ENCODE results near the gene SAFB. TPM values are rescaled to one million over a fixed set of nuclear protein-coding genes. Genes with fewer than 3 reads are reported as not detected.

Gene SAFB
- total and polyA plus RNA-seq, 2 experiments from 2014 or later, result 36.5 to 49.4 TPM

GRCh38 chr19:5666921-5667610, 44.2 kb downstream of the SAFB start:
- Histone ChIP-seq H3K27ac (no peak overlapping the region), H3K79me2 (ENCODE audit: insufficient read depth) (peaks cover 10% of the 10 kb centered on the region), H3K9ac (no peak overlapping the region), H2AFZ (no peak overlapping the region), H3K4me2 (ENCODE audit: unreplicated experiment) (no peak overlapping the region), H3K9me3 (ENCODE audit: low read depth) (no peaks in the 10 kb centered on the region), H4K20me1 (ENCODE audit: insufficient read depth) (no peaks in the 10 kb centered on the region), H3K27me3 (replicated peaks; ENCODE audit: insufficient read depth) (no peaks in the 10 kb centered on the region), H3K9me2 (ENCODE audit: insufficient read depth) (no peaks in the 10 kb centered on the region), H3F3A (ENCODE audit: insufficient read depth) (peaks cover 35% of the 10 kb centered on the region), H3K4me1 (ENCODE audit: insufficient read depth) (peaks cover 7% of the 10 kb centered on the region; the same call in 1 of the 2 replicates), H3K4me3 (no peak overlapping the region), H3K36me3 (ENCODE audit: low read depth) (peaks cover 46% of the 10 kb centered on the region)
- no peak for DNase-seq
- WGBS, 2 experiments (ENCODE audit: low coverage in 1 of 2, low lambda C conversion rate in 2 of 2, missing lambda C conversion rate in 2 of 2), result 85 to 94% methylated on average over 23 to 26 of the region's 26 CpGs
- no peak for TF ChIP-seq EZH2 (IDR thresholded peaks at IDR 0.05; ENCODE audit: insufficient read depth, poor library complexity, severe bottlenecking)
- no peak for TF ChIP-seq EZH2phosphoT487 (IDR thresholded peaks at IDR 0.05; ENCODE audit: insufficient read depth, low read depth)
- in situ Hi-C loops (cut with MboI), result no loop called here

DNA sequence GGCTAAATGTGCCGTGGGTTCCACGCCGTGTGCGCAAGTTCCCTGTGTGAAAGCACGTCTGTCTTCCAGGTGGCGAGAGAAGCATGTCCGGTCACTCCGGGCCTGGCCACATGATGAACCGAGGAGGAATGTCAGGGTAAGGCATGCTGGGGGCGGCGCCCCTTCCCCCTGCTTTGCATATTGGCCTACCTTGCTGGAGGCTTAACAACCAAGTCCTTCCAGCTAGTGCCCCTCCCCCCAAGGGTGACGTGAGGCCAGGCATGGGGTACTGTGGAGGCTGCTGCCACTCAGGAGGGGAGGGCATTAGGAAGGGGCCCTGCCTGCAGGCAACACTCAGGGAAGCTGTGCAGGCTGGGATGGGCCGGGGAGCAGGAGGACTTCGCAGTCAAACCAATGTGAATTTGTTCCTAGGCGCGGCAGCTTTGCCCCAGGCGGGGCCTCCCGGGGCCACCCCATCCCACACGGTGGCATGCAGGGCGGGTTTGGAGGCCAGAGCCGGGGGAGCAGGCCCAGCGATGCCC, 44.9 kb downstream of the SAFB start:
- H3K9me2 ChIP-seq (ENCODE audit: insufficient read depth), result no peaks in the 10 kb centered on the region
- H2AFZ ChIP-seq, result no peak overlapping the region
- WGBS, 2 experiments (ENCODE audit: low coverage in 1 of 2, low lambda C conversion rate in 2 of 2, missing lambda C conversion rate in 2 of 2), result 86 to 89% methylated on average over 22 of the region's 22 CpGs
- peaks cover 36% of the 10 kb centered on the region for H3F3A ChIP-seq (ENCODE audit: insufficient read depth)
- H3K27ac ChIP-seq, result no peak overlapping the region
- no peak overlapping the region for H3K4me3 ChIP-seq
- no peak overlapping the region for H3K9ac ChIP-seq
- H3K79me2 ChIP-seq (ENCODE audit: insufficient read depth), result peaks cover 9% of the 10 kb centered on the region; the same call in 1 of the 2 replicates
- DNase-seq, result no peak
- H3K9me3 ChIP-seq (ENCODE audit: low read depth), result no peaks in the 10 kb centered on the region
- no peaks in the 10 kb centered on the region for H4K20me1 ChIP-seq (ENCODE audit: insufficient read depth)
- H3K4me2 ChIP-seq (ENCODE audit: unreplicated experiment), result no peak overlapping the region
- H3K27me3 ChIP-seq (replicated peaks; ENCODE audit: insufficient read depth), result no peaks in the 10 kb centered on the region
- in situ Hi-C loops (cut with MboI), result no loop called here
- H3K36me3 ChIP-seq (ENCODE audit: low read depth), result peaks cover 43% of the 10 kb centered on the region
- TF ChIP-seq EZH2phosphoT487 (IDR thresholded peaks at IDR 0.05; ENCODE audit: insufficient read depth, low read depth) (no peak), EZH2 (IDR thresholded peaks at IDR 0.05; ENCODE audit: insufficient read depth, poor library complexity, severe bottlenecking) (no peak)
- H3K4me1 ChIP-seq (ENCODE audit: insufficient read depth), result peaks cover 7% of the 10 kb centered on the region; the same call in 1 of the 2 replicates

DNA sequence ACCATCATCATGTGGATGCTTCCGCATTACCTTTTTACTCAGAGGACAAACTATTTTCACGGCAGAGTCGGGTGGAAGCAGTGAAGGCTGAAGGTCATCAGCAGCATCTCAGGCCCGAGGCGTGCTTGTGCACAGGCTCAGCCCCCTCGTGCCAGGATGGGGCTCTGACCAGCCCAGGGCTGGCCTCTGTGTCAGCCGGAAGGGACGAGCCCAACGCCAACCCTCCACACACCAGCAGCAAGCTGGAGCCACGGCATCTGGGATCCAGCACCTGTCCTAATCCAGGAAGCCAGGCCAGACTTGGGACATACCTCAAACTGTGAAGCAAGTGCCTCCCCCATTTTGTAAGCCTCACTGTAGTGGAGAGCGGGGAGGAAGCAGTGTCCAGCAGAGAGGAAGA, 46.3 kb downstream of the SAFB start:
- no peak overlapping the region for H3K4me3 ChIP-seq
- TF ChIP-seq EZH2phosphoT487 (IDR thresholded peaks at IDR 0.05; ENCODE audit: insufficient read depth, low read depth), result no peak
- no peaks in the 10 kb centered on the region for H3K9me2 ChIP-seq (ENCODE audit: insufficient read depth)
- in situ Hi-C loops (cut with MboI), result no loop called here
- H3F3A ChIP-seq (ENCODE audit: insufficient read depth), result peaks cover 24% of the 10 kb centered on the region
- H3K9ac ChIP-seq, result no peak overlapping the region
- H3K79me2 ChIP-seq (ENCODE audit: insufficient read depth), result 0 out of 2 replicates have a peak, but pooled peaks cover 5% of the 10 kb centered on the region
- no peak overlapping the region for H3K4me2 ChIP-seq (ENCODE audit: unreplicated experiment)
- peaks cover 7% of the 10 kb centered on the region; the same call in 1 of the 2 replicates for H3K4me1 ChIP-seq (ENCODE audit: insufficient read depth)
- peaks cover 37% of the 10 kb centered on the region for H3K36me3 ChIP-seq (ENCODE audit: low read depth)
- no peak overlapping the region for H2AFZ ChIP-seq
- no peak for DNase-seq
- no peak overlapping the region for H3K27ac ChIP-seq
- H3K27me3 ChIP-seq (replicated peaks; ENCODE audit: insufficient read depth), result no peaks in the 10 kb centered on the region
- H4K20me1 ChIP-seq (ENCODE audit: insufficient read depth), result no peaks in the 10 kb centered on the region
- 96 to 99% methylated on average over 11 of the region's 11 CpGs for WGBS, 2 experiments (ENCODE audit: low coverage in 1 of 2, low lambda C conversion rate in 2 of 2, missing lambda C conversion rate in 2 of 2)
- H3K9me3 ChIP-seq (ENCODE audit: low read depth), result no peaks in the 10 kb centered on the region

- Histone ChIP-seq H3K9me2 (ENCODE audit: insufficient read depth) (no peaks in the 10 kb centered on the region), H3K27ac (no peak overlapping the region), H3F3A (ENCODE audit: insufficient read depth) (peaks cover 7% of the 10 kb centered on the region; the same call in 1 of the 2 replicates), H3K4me3 (no peak overlapping the region), H3K27me3 (replicated peaks; ENCODE audit: insufficient read depth) (no peaks in the 10 kb centered on the region), H3K9ac (no peak overlapping the region), H3K4me2 (ENCODE audit: unreplicated experiment) (no peak overlapping the region), H3K9me3 (ENCODE audit: low read depth) (no peaks in the 10 kb centered on the region), H3K4me1 (ENCODE audit: insufficient read depth) (no peaks in the 10 kb centered on the region), H3K79me2 (ENCODE audit: insufficient read depth) (0 out of 2 replicates have a peak, but pooled peaks cover 1% of the 10 kb centered on the region), H4K20me1 (ENCODE audit: insufficient read depth) (no peaks in the 10 kb centered on the region), H3K36me3 (ENCODE audit: low read depth) (peaks cover 18% of the 10 kb centered on the region), H2AFZ (no peak overlapping the region)
- in situ Hi-C loops (cut with MboI), result no loop called here
- 73 to 79% methylated on average over 7 of the region's 7 CpGs for WGBS, 2 experiments (ENCODE audit: low coverage in 1 of 2, low lambda C conversion rate in 2 of 2, missing lambda C conversion rate in 2 of 2)
- TF ChIP-seq EZH2 (IDR thresholded peaks at IDR 0.05; ENCODE audit: insufficient read depth, poor library complexity, severe bottlenecking), result no peak
- TF ChIP-seq EZH2phosphoT487 (IDR thresholded peaks at IDR 0.05; ENCODE audit: insufficient read depth, low read depth), result no peak
- DNase-seq, result no peak
These were observed 48.7 kb downstream of the SAFB start for GRCh38 chr19:5671600-5671999.
